Ascending aorta (tissue), 2 donors: ENCODE data around the gene PDGFD. TPM values are rescaled to one million over a fixed set of nuclear protein-coding genes. Genes with fewer than 3 reads are reported as not detected.

Experiments
- DNase-seq, 2 donors: peaks; one replicate each; pipeline ENCODE4 v3.0.0-alpha.2; 2019; ENCODE audit warnings: low spot score in 2 of 2
- H3K27ac ChIP-seq, 2 donors: fragments of 200-600 bp; sonication (generic); one replicate each; pipeline ENCODE4 v1.5.1; 2016 to 2017; ENCODE audit warnings: mild to moderate bottlenecking in 1 of 2
- H3K27me3 ChIP-seq: fragments of 200-600 bp; sonication (generic); one replicate; pipeline ENCODE4 v1.5.1; 2017
- H3K36me3 ChIP-seq, 2 donors: fragments of 200-600 bp; sonication (generic); one replicate each; pipeline ENCODE4 v1.5.1; 2016
- H3K4me1 ChIP-seq, 2 donors: fragments of 200-600 bp; sonication (generic); one replicate each; pipeline ENCODE4 v1.5.1; 2016 to 2017; ENCODE audit warnings: mild to moderate bottlenecking in 1 of 2
- H3K4me3 ChIP-seq, 2 donors: fragments of 200-600 bp; sonication (generic); one replicate each; pipeline ENCODE4 v1.5.1; 2016 to 2017; ENCODE audit warnings: mild to moderate bottlenecking in 1 of 2
- H3K9me3 ChIP-seq, 2 donors: fragments of 200-600 bp; sonication (generic); one replicate each; pipeline ENCODE4 v1.5.1; 2016
- CTCF ChIP-seq, 3 experiments: fragments of 200-600 bp in 2 of 3; fragments of 450-650 bp in 1 of 3; sonication (generic) in 2 of 3; IDR thresholded peaks; one replicate each; pipeline ENCODE4 v1.5.1; 2016 to 2019; ENCODE audit warnings: antibody characterized with exemption in 3 of 3, mild to moderate bottlenecking in 1 of 3, moderate library complexity in 1 of 3
- intact Hi-C: fragments of 100-400 bp; cut with DNase I; formaldehyde crosslinking; loops from one replicate; pipeline ENCODE4 v1.15.1; 2023
- total RNA-seq: library from RNA; depleted of rRNA; stranded (reverse); fragments of >200 nt; gene quantifications from one replicate; pipeline ENCODE4 v1.1.0, GENCODE V29; 2016

The PDGFD gene
- total RNA-seq, 1 donor from 2014 or later = 50.6 TPM

DNA sequence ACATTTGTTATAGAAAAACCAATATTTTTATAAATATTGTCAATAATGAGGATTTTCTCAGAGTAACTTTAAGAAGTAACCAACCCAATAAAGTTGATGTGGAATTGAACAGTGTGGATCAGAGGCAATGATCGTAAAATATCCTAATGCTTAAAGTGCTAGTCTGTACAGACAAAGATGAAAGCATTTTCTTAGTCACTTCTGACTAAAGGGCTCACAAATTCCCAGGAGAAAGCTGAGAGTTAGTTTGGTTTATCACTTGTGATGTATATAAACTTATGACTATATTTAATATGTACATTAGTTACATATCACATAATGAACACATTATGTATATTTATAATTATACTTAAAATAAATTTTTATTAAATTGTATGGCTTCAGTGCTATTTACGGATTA, 152.9 kb downstream of the PDGFD start:
- Histone ChIP-seq H3K9me3 (no peaks in the 10 kb centered on the region), H3K4me1 (no peaks in the 10 kb centered on the region), H3K27ac (no peak overlapping the region), H3K36me3 (no peaks in the 10 kb centered on the region), H3K27me3 (no peaks in the 10 kb centered on the region), H3K4me3 (no peak overlapping the region)
- intact Hi-C loops = no loop called here
- TF ChIP-seq CTCF (IDR thresholded peaks at IDR 0.05) = no peak
- no peak for DNase-seq

- intact Hi-C loops = no loop called here
- Histone ChIP-seq H3K27ac (no peak overlapping the region), H3K4me3 (no peak overlapping the region), H3K36me3 (no peaks in the 10 kb centered on the region), H3K4me1 (no peaks in the 10 kb centered on the region), H3K9me3 (no peaks in the 10 kb centered on the region), H3K27me3 (no peaks in the 10 kb centered on the region)
- no peak for DNase-seq
- TF ChIP-seq CTCF (IDR thresholded peaks at IDR 0.05) = no peak
Observed at GRCh38 chr11:104009744-104010143, 154.2 kb downstream of the PDGFD start.

DNA sequence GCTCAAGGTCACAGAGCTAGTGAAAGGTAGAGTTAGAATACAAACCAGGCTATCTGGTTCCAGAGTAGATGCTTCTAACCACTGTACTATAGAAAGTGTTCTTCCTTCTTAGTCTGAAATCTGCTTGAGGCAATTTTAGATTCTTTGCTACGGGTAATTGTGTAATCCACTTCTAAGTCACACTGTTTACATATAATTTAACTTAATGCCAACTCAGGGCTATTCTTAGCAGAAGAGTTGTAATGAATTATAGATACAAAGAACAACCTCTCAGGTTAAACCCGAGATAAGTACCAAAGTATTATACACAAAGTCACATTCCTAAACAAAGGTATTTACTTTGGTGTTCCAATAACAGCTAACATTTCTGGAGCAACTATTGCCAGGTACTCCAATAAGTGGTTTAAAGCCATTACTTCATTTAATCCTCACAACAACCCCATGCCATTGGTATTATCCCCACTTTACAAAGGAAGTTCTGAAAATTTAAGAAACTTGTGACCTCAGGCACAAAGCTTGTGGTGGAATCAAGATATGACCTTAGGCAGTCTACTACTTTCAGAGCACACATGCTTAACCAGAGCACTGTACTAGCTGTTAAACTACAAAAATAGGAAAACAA, 158.6 kb downstream of the PDGFD start:
- DNase-seq = no peak
- H3K27ac ChIP-seq = no peak overlapping the region
- intact Hi-C loops = no loop called here

GRCh38 chr11:104003491-104003890, 160.5 kb downstream of the PDGFD start:
- Histone ChIP-seq H3K4me1 (no peaks in the 10 kb centered on the region), H3K4me3 (no peak overlapping the region), H3K27me3 (no peaks in the 10 kb centered on the region), H3K9me3 (no peaks in the 10 kb centered on the region), H3K36me3 (no peaks in the 10 kb centered on the region), H3K27ac (no peak overlapping the region)
- intact Hi-C loops = no loop called here
- no peak for DNase-seq
- TF ChIP-seq CTCF (IDR thresholded peaks at IDR 0.05) = no peak

More for the DNA sequence above, 158.6 kb downstream of the PDGFD start:
- no peaks in the 10 kb centered on the region for H3K27me3 ChIP-seq
- H3K4me1 ChIP-seq = no peaks in the 10 kb centered on the region
- H3K9me3 ChIP-seq = no peaks in the 10 kb centered on the region
- no peak for TF ChIP-seq CTCF (IDR thresholded peaks at IDR 0.05)
- H3K36me3 ChIP-seq = no peaks in the 10 kb centered on the region
- H3K4me3 ChIP-seq = no peak overlapping the region

- intact Hi-C loops = no loop called here
- no peak for TF ChIP-seq CTCF (IDR thresholded peaks at IDR 0.05)
- H3K4me1 ChIP-seq = no peaks in the 10 kb centered on the region
Observed at GRCh38 chr11:104001561-104002056, 162.3 kb downstream of the PDGFD start.

DNA sequence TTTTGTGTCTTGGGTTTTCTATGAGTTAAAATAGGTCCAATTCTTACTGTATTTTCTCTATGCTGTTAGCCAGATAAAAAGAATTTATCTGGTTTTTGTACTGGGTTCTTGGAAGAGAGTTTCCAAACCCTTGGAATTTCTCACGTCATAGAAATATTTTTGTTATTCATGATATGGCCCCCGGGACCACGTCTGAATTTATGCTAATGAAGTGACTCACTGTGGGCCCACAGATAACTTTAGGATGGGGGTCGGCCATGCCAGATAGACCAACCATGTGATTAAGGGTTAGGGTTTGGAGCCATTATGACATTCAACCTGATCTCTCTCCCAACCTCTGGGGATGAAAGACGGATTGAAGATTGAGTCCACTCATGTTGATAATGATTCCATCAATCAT, 163.1 kb downstream of the PDGFD start:
- DNase-seq = no peak
- Histone ChIP-seq H3K4me3 (no peak overlapping the region), H3K4me1 (no peaks in the 10 kb centered on the region), H3K27me3 (no peaks in the 10 kb centered on the region), H3K27ac (no peak overlapping the region), H3K9me3 (no peaks in the 10 kb centered on the region), H3K36me3 (no peaks in the 10 kb centered on the region)
- intact Hi-C loops = no loop called here
- TF ChIP-seq CTCF (IDR thresholded peaks at IDR 0.05) = no peak

More at GRCh38 chr11:104001561-104002056, 162.3 kb downstream of the PDGFD start:
- no peaks in the 10 kb centered on the region for H3K9me3 ChIP-seq
- no peaks in the 10 kb centered on the region for H3K36me3 ChIP-seq
- no peak for DNase-seq
- no peaks in the 10 kb centered on the region for H3K27me3 ChIP-seq
- no peak overlapping the region for H3K27ac ChIP-seq
- no peak overlapping the region for H3K4me3 ChIP-seq
